Pons (tissue), 1 donor: ENCODE results near the gene NAALADL2.

ENCODE experiments used
- DNase-seq: peaks from one replicate; pipeline ENCODE4 v3.0.0-alpha.2; 2016; ENCODE audit warnings: low spot score

NAALADL2 gene

DNA sequence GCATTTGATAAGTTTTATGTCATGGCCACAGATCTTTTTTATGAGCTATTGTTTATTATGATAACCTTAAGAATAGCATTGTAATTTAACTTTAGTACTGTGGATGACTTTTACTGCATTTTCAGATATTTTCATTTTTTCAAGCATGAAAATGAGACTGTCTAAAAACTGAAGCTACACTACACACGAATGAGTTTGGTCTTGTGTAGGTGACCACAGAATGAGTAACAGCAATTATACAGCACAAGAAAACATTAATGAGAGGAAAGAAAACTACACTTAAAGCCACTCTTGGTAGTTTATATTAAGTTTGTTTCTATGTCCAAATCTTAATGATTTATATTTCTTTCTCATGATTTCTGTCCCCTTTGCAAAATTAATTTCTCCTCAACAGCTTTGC is 809.2 kb downstream of the NAALADL2 start:
- no peak for DNase-seq

DNA sequence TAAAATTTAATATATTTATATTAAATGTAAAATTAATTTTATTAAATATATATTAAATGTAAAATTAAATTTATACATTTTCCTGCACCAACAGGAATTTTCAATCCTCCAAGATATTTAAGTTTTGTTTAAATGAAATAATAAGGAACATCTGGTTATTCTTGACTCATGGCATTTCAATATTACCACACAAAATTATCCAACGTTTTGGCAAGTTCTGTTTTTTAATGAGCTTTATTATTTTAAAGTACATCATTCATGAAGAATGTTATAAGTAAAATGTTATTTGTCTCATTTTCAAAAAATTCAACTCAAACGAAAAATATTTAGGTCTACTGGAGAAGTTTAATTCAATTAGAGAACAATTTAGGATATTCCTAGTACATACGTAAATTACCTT is 811.4 kb downstream of the NAALADL2 start:
- DNase-seq, result no peak

DNA sequence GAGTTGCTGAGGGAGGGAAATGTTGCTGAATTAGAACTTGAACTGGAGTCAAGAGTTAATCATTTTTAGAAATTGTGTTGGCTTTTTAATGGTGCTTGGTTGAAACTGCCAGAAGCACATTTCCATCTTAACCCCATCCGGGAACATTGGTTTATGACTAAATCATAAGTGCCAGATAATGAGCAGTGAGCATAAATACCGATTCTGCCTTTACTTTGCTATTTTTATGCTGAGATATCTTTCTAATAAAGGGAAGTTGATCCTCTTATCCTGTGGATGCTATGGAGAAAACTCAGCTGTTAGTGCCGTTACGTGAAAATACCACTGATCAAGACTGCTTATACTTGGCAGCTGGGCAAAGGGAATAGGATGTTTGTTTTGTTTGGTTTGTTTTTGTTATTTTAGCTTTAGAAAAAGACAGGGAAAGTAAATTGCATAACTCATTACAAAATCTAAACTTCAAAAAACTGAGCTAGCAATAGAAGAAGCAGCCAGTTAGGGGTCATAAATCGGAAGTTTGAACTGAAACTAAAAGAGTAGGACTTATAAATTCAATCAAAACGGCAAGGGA is 813.1 kb downstream of the NAALADL2 start:
- DNase-seq, result peak; percentile 52

DNA sequence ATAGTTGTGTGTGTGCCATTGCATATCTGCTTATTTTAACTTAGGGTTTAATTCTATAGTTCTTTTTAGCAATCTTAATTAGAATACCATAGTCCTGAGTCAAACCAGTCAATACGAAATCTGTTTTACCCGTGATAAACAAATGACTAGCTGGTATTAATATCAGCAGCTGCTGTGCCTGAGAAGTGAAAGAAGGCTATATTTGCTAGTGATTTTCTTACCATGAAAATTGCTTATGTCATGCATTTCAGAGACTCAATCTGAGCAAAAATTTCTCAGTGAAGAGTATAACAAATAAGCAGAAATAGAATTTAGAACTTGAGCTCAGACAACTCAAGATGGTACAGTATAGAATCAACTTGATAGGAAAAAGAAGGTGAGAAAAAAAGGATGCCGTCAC is 820.4 kb downstream of the NAALADL2 start:
- DNase-seq, result no peak

DNA sequence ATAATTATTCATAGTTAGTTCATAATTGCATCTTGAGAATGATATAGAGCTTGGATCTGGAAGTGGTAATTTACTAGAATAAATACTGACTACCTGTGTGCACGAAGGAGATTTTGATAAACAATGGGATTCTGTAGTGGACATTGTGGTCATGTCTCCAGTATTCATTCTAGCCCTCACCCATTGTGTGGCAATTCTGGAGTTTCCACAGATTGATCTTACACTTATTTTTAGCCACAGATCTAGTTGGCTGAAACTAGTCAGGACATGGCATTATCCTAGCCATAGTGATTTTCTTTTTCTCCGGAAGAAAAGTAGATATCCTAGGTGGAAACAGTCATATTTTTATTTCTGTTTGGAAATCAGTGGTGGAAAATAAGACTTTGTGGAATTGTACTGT is 833.1 kb downstream of the NAALADL2 start:
- DNase-seq, result no peak

DNA sequence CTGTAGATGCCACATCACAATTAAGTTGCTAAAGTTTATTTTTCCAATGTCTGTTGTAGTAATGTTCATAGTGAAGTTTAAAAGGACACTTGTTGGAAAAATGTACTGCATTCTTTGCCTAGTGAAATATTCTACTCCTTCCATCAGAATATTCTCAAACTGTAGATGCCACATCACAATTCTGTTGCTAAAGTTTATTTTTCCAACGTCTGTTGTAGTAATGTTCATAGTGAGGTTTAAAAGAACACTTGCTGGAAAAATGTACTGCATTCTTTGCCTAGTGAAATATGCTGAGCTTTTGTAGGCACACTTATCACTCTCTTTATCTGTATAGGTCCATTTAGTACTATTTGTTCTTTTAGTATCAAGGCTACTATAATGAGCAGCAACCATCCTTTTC is 836.1 kb downstream of the NAALADL2 start:
- no peak for DNase-seq

DNA sequence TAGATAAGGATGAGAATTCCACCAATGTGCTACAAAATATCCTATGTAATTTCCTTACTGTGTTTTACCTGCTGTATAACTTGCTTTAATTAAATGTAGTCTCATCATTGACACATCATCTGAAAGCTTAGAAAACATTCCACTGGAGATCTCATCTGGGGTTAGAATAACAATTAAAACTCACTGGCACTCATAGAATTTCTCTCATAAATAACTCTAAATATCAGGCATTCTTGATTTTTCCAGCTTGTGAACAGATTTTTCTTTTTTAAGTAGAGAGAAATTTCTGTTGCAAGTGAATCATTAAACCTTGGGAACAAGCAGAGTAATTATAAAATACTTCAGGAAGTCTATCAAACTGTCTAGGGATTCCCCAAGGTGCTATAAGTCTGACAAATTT is 843.8 kb downstream of the NAALADL2 start:
- no peak for DNase-seq

DNA sequence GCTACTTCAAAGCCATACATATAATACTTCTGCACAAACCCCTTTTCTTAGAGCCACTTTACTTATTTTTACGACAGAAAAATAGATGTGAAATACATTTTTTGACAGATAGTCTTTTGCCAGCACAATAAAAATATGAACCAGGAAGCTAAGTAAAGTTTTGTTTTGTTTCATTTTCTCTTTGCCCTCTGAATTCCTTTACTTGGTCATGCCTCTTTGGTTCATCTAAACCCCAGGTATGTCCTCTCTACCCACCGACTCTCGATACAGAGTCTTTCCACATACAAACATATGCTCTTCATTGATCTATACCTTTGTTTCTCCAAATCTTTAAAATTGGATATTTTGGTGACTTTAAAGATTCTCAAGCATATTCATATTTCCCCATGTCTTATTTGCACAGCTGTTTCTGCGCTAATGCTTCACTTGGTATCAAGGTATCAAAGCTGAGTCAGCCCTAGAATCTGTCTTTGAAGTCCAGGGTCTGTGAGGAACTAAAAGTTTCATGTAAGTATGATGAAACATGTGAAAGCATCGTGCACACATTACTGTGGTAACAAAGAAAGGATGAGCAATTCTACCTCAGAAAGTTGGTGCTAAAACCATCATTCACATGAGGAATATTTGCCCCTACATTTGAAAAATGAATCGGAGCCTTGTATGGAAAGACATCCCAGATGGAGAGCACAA is 845.4 kb downstream of the NAALADL2 start:
- no peak for DNase-seq

DNA sequence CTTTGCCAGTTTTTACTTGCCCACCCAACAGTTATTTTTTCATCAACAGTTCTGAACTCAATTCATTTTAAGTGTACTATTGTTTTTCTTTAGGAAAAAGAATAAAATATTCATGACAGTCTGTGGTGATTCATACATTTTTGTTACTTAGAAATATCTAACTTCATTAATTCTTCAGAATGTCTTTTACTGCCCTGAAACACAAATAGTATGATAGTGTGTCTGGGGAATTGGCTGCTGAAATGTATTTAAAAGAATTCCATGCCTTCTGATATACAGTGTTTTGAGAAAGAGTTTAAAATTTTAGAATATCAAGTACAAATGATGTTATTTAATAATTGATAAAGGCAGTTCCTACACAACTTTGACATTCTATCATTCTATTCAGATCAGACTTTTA is 854.1 kb downstream of the NAALADL2 start:
- DNase-seq, result no peak

DNA sequence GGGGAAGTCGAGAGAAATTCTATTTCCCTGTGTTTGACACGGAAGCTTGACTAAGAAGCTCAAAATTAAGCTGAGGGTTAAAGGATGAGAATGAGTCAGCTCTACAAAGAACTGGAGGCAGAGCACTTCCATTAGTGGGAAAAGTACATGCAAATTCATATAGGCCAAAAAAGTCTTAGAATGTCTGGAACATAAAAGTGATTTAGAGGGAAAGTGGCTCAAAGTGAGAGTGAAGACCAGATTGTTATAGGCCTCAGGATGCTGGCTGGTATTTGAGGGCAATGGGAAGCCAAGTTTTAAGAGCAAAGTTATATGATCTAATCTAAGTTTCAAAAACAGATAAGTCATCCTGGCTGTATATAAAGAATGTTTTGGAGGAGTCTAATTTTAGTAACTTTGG is 857.3 kb downstream of the NAALADL2 start:
- no peak for DNase-seq

DNA sequence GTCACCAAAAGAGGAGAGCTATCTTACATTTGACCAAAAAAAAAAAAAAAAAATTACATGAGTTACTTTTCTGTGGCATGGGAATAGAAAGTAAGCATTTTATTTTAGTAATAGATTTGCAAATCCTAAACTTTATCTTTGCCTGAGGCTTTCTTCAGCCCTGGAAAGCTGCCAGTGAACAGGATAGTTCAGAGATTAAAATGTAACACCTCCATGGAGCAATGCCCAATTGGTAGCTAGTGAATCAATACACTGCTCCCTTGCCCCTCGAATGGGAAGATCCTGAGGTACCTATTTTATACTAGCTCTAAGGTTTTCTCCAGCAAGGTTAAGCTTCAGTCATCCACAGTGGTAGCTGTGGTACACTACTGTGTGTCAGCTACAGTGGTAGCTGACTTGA is 867.1 kb downstream of the NAALADL2 start:
- DNase-seq, result no peak

DNA sequence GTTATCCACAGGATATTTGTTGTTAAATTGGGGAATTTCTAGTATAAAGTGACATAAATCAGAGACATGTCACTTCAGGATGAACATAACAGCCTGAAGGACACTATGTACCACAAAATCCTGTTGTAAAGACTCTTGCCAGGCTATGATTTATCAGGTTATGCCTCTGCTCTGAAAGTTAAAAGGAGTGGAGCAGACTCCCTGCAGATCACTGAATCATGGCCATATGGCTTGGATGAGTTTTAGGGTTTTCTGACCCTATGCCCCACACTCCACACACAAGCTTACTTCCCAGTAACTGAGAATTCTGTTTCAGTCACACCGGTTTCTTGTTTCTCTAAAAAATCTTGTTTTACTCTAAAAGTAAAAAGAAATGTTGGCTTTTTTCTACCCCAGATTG is 869.4 kb downstream of the NAALADL2 start:
- DNase-seq, result peak; percentile 7

DNA sequence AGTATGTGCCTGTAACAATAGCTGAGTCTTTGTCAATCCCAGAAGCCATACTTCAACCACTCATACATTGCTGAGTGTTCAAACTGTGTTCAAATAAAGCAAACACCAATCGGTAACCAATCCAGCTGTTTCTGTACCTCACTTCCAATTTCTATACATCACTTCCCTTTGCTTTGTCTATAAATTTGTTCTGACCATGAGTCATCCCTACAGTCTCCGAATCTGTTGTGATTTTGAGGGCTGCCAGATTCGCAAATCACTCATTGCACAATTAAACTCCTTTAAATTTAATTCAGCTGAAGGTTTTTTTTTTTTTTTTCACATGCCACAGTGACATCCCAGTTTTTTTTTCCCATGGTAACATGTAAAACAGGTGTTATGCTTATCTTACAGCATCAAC is 870.3 kb downstream of the NAALADL2 start:
- DNase-seq, result no peak

DNA sequence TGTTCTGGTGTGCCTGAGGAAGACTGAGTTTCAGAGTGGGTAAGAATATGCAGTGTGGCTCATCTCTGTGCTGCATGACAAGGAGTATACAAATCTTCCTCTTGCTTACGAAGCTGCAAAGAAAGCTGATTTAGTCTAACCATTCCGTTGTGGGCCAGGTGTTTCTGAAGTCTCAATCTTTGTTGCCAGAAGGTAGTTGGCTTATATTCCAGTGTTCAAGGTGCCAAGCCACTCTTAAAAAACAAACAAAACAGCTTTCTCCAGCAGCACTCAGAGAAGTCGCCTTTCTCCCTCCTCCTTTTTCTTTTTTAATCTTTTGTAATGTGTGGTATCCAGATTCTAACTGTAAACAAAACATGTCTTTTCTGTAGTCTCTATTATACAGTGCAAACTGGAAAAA is 872.4 kb downstream of the NAALADL2 start:
- no peak for DNase-seq

DNA sequence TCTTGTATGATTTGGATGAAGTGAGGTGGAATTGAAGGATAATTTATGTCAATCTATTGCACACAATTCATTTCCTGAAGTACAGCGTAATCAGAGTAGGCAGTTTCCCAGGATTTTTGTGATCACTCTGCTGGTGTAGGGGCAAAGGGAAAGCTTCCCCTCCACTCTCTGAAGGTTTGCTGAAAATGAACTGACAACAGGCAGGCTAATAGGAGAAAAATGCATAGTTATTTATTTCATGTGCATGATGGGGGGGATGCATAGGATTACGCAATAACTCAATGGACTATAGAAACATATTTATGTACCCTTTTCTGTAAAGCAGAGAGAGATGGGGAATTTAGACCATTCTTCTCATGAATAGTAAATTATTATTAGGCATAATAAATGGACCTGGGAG is 872.9 kb downstream of the NAALADL2 start:
- DNase-seq, result no peak

DNA sequence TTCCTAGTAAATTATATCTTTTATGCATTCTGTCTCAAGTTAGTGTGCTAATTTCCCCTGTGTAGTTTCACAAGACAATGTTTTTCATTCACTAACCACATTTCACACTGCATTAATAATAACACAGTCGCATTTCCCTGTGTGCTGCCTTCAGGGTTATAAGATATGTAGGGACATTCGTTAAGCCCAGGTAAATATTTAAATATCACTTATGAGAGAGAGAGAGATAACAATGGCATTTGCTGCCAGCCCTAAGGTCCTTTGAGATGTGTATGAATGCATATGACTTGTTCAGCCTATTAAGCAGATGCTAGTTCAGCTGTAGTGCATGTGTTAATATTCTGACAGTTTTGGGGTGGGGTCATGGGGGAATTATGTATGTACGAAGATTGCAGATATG is 876.7 kb downstream of the NAALADL2 start:
- DNase-seq, result no peak

DNA sequence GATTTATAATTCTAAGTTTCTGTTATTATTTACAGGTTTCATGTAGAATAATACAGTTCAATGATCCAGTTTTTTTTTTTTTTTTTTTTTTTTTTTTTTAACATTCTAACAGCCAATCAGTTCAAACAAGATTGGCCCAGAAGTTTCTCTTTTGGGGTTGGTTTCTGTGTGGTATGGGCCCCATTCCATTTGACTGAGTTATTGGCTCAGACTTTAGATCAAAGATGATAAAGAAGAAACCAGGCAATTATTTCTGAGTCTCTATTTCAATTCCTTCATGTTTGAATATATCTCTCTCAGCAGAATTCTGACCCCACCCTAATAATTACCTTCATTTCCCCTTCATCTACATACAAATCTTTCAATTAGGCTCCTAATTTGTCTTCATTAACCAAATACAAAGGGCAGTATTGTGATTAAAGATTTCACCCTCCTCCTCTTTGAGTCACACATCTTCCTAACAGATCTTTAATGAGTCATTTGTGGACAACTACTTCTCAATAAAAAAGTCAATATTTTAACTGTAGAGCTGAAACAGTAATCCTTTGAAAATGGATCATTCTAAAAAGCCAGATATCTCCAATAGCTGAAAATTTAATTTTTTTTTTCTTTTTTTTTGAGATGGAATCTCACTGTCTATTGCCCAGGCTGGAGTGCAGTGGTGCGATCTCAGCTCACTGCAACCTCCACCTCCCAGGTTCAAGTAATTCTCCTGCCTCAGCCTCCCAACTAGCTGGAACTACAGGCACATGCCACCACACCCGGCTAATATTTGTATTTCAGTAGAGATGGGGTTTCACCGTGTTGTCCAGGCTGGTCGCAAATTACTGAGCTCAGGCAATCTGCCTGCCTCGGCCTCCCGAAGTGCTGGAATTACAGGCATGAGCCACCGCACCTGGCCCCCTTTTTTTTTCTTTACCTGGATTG is 878.8 kb downstream of the NAALADL2 start:
- DNase-seq, result no peak

DNA sequence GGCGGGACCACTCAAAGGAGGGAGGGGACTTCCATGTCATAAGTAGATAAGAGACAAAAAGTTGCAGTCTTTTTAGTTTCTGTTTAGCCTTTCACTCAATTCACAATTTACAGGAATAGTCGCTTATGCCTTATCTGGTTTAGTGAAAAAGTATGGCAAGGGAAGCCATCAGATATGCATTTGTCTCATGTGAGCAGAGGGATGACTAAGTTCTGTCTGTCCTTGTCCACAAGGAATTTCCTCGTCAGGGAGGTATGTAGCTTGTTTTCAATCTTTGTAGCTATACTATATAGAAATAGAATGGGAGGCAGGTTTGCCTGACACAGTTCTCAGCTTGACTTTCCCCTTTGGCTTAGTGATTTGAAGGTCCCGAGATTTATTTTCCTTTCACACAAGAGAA is 882.8 kb downstream of the NAALADL2 start:
- DNase-seq, result no peak

DNA sequence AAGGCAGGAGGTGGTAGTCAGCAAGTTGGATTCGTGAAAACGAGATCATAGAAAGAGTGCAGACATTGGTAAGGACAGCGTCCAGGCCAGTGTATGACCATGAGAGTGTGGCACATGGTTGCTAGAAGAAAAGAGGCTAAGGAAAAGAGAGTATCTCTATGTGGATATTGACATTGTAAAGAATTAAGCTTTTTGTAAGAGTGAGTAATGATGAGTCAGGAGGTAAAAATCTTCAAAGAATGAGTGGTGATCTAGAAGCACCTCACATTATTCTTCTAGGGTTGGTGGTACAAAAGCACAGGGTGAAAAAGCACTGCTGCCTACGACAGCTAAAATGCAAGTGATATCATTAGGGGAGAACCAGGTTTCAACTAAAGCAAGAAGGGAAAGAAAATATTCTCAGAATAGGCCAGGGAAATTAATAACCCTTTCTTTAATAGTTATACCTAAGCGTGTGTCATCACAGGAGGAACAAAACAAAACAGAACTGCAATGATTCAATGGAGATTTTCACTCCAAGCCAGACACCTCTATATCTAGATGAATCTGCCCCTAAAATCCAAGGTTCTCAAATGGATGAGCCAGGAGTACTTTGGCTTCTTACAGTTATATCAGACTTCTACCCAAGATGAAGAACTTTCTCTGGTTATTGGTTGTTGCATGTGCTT is 884.7 kb downstream of the NAALADL2 start:
- DNase-seq, result no peak

DNA sequence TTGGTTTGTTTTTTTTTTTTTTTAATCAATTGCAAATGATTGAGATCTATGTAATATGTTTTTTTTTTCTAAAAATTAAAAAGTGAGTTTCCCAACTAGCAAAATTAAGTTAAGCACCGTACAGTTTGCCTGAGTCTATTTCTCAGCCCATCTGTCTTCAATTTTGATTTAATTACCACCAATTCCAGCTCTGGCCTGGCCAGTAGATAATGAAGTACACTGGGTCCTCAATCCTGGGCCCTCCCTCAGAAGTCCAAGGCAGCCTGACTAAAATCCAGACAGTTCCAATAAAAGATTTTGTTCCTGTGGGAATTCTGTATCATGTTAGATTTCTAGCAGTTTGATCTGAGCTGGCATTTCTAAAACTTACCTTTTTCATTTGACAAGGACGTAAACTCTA is 887.2 kb downstream of the NAALADL2 start:
- DNase-seq, result no peak

DNA sequence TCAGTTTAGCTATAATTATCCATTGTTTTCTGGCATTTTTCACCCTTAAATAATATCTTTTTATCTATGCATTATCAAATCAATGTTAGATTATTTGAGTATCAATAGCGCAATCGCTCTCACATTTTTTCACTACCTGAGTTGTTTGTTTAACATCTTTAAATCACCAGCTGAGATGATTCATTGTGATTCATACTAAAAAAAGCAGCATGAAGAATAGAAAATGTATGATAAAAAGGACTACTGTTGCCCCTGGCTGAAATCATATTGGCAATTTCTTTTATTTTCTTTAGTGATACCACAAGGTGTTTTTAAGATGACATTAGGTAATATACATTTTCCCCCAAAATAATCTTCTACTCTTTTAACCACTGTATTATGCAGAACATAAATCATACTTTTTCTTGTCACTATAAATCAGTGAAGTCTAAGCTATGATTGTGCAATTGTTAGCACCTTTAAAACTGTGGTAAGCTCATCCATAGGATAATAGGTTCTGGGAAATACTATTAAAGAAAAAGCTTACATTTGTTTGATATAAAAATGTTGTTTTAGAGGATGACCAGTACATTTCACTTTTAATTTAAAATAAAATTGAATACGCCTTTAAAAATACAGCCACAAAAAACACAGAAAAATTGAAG is 889.1 kb downstream of the NAALADL2 start:
- no peak for DNase-seq

DNA sequence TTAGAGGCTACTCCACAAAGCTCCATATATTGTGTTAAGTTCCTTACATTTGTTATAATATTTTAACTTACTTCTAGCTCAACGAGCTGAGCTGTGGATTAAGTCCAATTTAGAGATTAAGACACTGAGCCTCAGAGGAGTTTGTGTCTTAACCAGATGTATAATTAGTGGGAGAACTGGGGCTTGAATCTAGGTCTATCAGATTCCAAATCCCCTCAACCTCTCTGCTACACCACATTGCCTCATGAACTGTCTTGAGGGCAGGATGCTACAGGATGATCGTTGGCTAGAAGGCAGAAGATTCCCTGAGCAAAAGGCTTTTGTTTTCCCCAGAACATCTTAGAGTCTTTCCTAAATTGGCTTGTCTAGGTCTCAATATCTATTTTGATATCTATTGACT is 890.8 kb downstream of the NAALADL2 start:
- no peak for DNase-seq
